ENCODE results near the gene CDC42EP2.

GRCh38 chr11:65329944-65330403 lies 15.3 kb downstream of the CDC42EP2 start:
- TF ChIP-seq POLR2A (IDR thresholded peaks at IDR 0.05) (no peak), CTCF (IDR thresholded peaks at IDR 0.05) (no peak)

All from lower leg skin (tissue), 3 donors.